RWPE2 (cell line): Measurements from ENCODE around the gene NUBPL.

ENCODE experiments used
- ATAC-seq: fragments of 200-7000 bp; cut with Tn5 transposase; 3 replicates; pipeline ENCODE4 v1.9.1; 2021; ENCODE audit warnings: low read depth
- DNase-seq: peaks from one replicate; pipeline ENCODE4 v3.0.0-alpha.2; 2020; ENCODE audit warnings: low spot score
- H3K27ac ChIP-seq: fragments of 450-650 bp; 2 replicates; pipeline ENCODE4 v1.5.1; 2017; ENCODE audit warnings: mild to moderate bottlenecking; ENCODE audit not compliant: poor library complexity, severe bottlenecking
- H3K27me3 ChIP-seq: fragments of 250-450 bp; sonication (Bioruptor Pico); 2 replicates; pipeline ENCODE4 v1.5.1; 2021; ENCODE audit warnings: mild to moderate bottlenecking, moderate library complexity; ENCODE audit not compliant: insufficient read depth, poor library complexity, severe bottlenecking
- H3K36me3 ChIP-seq: fragments of 250-450 bp; sonication (Bioruptor Pico); 2 replicates; pipeline ENCODE4 v1.5.1; 2020; ENCODE audit warnings: low read depth, mild to moderate bottlenecking, moderate library complexity
- H3K4me1 ChIP-seq: fragments of 250-450 bp; sonication (Bioruptor Pico); 2 replicates; pipeline ENCODE4 v1.5.1; 2021; ENCODE audit warnings: mild to moderate bottlenecking, moderate library complexity; ENCODE audit not compliant: insufficient read depth, poor library complexity, severe bottlenecking
- H3K4me3 ChIP-seq: fragments of 250-450 bp; sonication (Bioruptor Pico); 2 replicates; pipeline ENCODE4 v1.5.1; 2021; ENCODE audit warnings: mild to moderate bottlenecking, moderate library complexity; ENCODE audit not compliant: severe bottlenecking
- H3K9me3 ChIP-seq: fragments of 250-450 bp; sonication (Bioruptor Pico); 2 replicates; pipeline ENCODE4 v1.5.1; 2021; ENCODE audit warnings: mild to moderate bottlenecking, moderate library complexity; ENCODE audit not compliant: severe bottlenecking
- TF ChIP-seq, protein P1 (sequence below): fragments of 450-650 bp; IDR thresholded peaks from one replicate; pipeline ENCODE4 v1.5.1; 2017; ENCODE audit warnings: mild to moderate bottlenecking, moderate library complexity; ENCODE audit not compliant: poor library complexity, severe bottlenecking

Gene NUBPL

DNA sequence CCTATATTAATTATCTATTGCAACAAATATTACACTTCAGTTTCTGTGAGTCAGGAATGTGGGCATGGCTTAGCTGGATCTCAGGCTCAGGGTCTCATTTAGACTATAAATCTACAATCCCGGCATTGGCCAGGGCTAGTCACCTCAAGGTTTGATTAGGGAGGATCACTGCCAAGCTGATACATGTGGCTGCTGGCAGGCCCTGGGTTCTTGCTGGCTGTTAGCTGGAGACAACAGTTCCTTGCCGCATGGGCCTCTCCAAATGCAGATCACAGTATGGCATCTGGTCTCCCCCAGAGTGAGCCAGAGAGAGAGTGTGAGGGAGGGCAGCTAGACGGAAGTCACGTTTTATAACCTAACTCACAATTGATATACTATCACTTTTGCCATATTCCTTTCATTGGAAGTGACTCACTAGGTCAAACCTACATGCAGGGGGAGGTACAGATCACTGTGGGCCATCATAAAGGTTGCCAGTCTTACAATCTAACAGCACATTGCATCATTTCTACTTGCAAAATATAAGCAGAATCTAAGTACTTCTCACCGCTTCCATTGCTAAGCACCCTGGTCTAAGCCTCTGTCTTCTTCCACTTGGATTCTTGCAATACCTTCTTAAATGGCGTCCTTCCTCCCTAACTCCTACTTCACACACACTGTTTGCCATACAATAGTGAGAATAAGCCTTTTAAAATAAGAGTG is 341.9 kb downstream of the NUBPL start:
- no peak for ATAC-seq
- Histone ChIP-seq H3K27ac (peak overlapping the region; percentile 10), H3K4me3 (no peak overlapping the region), H3K27me3 (no peaks in the 10 kb centered on the region), H3K36me3 (no peaks in the 10 kb centered on the region), H3K4me1 (peaks cover 18% of the 10 kb centered on the region), H3K9me3 (no peaks in the 10 kb centered on the region)
- TF ChIP-seq, protein P1, sequence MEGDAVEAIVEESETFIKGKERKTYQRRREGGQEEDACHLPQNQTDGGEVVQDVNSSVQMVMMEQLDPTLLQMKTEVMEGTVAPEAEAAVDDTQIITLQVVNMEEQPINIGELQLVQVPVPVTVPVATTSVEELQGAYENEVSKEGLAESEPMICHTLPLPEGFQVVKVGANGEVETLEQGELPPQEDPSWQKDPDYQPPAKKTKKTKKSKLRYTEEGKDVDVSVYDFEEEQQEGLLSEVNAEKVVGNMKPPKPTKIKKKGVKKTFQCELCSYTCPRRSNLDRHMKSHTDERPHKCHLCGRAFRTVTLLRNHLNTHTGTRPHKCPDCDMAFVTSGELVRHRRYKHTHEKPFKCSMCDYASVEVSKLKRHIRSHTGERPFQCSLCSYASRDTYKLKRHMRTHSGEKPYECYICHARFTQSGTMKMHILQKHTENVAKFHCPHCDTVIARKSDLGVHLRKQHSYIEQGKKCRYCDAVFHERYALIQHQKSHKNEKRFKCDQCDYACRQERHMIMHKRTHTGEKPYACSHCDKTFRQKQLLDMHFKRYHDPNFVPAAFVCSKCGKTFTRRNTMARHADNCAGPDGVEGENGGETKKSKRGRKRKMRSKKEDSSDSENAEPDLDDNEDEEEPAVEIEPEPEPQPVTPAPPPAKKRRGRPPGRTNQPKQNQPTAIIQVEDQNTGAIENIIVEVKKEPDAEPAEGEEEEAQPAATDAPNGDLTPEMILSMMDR: no peak
- no peak for DNase-seq

DNA sequence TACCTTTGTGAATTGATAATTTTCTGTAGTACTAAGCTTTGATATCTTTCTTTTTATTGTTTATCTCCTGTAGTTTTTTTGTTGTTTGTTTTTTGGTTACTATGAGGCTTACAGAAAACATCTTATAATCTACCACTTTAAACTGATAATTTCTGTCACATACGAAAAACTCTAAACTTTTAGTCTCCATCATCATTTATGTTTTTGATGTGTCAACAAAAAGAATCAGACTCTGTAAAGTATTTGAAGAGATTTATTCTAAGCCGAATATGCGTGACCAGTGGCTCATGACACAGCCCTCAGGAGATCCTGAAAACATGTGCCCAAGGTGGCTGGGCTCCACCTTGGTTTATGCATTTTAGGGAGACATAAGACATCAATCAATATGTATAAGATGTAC is 348.8 kb downstream of the NUBPL start:
- TF ChIP-seq, protein P1: no peak
- Histone ChIP-seq H3K4me1 (no peaks in the 10 kb centered on the region), H3K36me3 (no peaks in the 10 kb centered on the region), H3K4me3 (no peak overlapping the region), H3K27me3 (no peaks in the 10 kb centered on the region), H3K9me3 (peaks cover 4% of the 10 kb centered on the region), H3K27ac (no peak overlapping the region)
- DNase-seq: no peak
- ATAC-seq: no peak
